ENCODE data around the gene TIGD7. TPM values are rescaled to one million over a fixed set of nuclear protein-coding genes. Genes with fewer than 3 reads are reported as not detected.

Gene TIGD7
- polyA plus RNA-seq, 3 donors, result 0.32 to 1.4 (median 0.64) TPM

DNA sequence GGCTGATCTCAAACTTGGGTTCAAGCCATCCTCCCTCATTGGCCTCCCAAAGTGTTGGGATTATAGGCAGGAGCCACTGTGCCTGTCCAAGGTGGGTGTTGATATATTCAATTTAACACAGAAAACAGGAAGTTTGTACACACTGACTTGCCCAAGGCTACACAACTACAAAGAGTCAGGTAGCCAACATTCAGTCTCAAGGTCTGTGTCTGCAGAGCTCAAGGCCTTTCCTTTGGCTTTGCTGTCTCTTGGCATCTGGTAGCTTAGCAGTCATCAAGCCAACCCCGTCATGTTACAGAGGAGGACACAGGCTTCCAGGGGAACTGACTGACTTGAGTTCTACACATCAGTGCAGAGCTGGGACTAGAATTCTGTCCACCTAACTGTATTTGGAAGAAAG lies 36.9 kb downstream of the TIGD7 start:
- peaks cover 20 to 24% of the 10 kb centered on the region in 2 donors for H3K4me1 ChIP-seq (ENCODE audit: control insufficient read depth in 1 of 2, insufficient read depth in 2 of 2, low read length in 2 of 2)
- H3K4me2 ChIP-seq (replicated peaks; ENCODE audit: extremely low read depth, low read length, poor library complexity, severe bottlenecking), result no peak overlapping the region
- peaks cover 31% of the 10 kb centered on the region for H3K4me1 Mint-ChIP-seq
- H3K4me3 ChIP-seq (replicated peaks in 1 of 3; ENCODE audit: low read depth in 2 of 3, low read length in 3 of 3), result no peak overlapping the region
- peaks cover 6 to 62% (median 31%) of the 10 kb centered on the region in 7 donors for H3K9me3 Mint-ChIP-seq
- H3K27ac ChIP-seq (ENCODE audit: low read depth in 1 of 2, low read length in 2 of 2), result no peak overlapping the region
- no peak overlapping the region for H3K9ac ChIP-seq (ENCODE audit: insufficient read depth, low read length, poor library complexity, severe bottlenecking)
- H3K36me3 Mint-ChIP-seq, result peaks cover 26 to 44% of the 10 kb centered on the region in 2 donors
- H3K27me3 ChIP-seq (ENCODE audit: control insufficient read depth in 2 of 2, insufficient read depth in 2 of 2, low read length in 2 of 2), result no peaks in the 10 kb centered on the region
- peaks cover 39% of the 10 kb centered on the region for H4K20me1 ChIP-seq (ENCODE audit: insufficient read depth, low read length)
- H3K4me3 Mint-ChIP-seq, result no peak overlapping the region
- peaks cover 44% of the 10 kb centered on the region for H3K79me2 ChIP-seq (ENCODE audit: insufficient read depth, low read length)
- H3K27me3 Mint-ChIP-seq (ENCODE audit: low read depth in 3 of 3), result peaks cover 0 to 6% (median 0%) of the 10 kb centered on the region in 3 donors
- peaks cover 10 to 14% of the 10 kb centered on the region in 2 donors for H3K36me3 ChIP-seq (replicated peaks in 1 of 2; ENCODE audit: control insufficient read depth in 1 of 2, insufficient read depth in 2 of 2, low read length in 2 of 2)
- H2AFZ ChIP-seq (ENCODE audit: insufficient read depth, low read depth, low read length, poor library complexity, severe bottlenecking), result no peak overlapping the region
- no peak overlapping the region for H3K27ac Mint-ChIP-seq
- no peak for DNase-seq
- 100% methylated on average over 1 of the region's 1 CpG for WGBS (ENCODE audit: insufficient coverage)
- intact Hi-C loops (cut with micrococcal nuclease), result loop anchor here in 1 of 2 donors (5.0 kb wide), 1 partner anchor 189 kb away; no protein-coding TSS in a partner anchor
- H3K9me3 ChIP-seq (replicated peaks in 1 of 2; ENCODE audit: control insufficient read depth in 1 of 2, insufficient read depth in 1 of 2, low read length in 2 of 2), result peaks cover 12 to 45% of the 10 kb centered on the region in 2 donors
- TF ChIP-seq, protein P1, sequence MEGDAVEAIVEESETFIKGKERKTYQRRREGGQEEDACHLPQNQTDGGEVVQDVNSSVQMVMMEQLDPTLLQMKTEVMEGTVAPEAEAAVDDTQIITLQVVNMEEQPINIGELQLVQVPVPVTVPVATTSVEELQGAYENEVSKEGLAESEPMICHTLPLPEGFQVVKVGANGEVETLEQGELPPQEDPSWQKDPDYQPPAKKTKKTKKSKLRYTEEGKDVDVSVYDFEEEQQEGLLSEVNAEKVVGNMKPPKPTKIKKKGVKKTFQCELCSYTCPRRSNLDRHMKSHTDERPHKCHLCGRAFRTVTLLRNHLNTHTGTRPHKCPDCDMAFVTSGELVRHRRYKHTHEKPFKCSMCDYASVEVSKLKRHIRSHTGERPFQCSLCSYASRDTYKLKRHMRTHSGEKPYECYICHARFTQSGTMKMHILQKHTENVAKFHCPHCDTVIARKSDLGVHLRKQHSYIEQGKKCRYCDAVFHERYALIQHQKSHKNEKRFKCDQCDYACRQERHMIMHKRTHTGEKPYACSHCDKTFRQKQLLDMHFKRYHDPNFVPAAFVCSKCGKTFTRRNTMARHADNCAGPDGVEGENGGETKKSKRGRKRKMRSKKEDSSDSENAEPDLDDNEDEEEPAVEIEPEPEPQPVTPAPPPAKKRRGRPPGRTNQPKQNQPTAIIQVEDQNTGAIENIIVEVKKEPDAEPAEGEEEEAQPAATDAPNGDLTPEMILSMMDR (IDR thresholded peaks at IDR 0.05), result no peak

DNA sequence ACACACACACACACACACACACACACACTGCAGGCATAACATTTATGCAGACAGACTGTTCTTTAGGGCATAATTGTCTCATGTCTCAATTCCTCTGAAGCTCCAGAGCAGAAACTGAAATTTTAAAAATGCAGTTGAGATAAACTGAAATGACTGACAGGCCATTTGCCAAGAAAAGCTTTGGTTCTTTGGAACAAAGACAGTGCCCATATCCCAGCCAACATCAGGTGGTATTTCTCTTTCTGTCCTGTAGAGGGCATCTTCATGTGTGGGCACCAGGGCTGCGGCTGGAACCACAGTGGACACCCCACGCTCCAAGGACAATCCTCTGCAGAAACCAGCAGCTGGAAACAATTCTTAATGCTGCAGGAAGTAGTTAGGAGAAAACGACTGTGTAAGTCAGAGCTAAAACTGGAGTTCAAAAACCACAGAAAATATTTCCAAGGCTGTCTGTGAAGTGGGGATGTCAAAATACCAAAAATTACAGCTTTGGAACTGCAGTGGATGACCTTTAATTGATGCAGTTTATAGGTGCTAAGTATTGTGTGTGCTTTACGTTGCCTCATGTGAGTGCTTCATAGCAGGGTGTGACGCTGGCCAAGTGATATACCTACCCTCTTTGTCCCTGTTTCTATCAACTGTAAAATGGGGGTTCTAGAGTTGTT lies 38.2 kb downstream of the TIGD7 start:
- Histone ChIP-seq H2AFZ (ENCODE audit: insufficient read depth, low read depth, low read length, poor library complexity, severe bottlenecking) (no peak overlapping the region), H3K4me2 (replicated peaks; ENCODE audit: extremely low read depth, low read length, poor library complexity, severe bottlenecking) (no peak overlapping the region), H3K79me2 (ENCODE audit: insufficient read depth, low read length) (peaks cover 51% of the 10 kb centered on the region), H3K9ac (ENCODE audit: insufficient read depth, low read length, poor library complexity, severe bottlenecking) (no peak overlapping the region), H3K36me3 (replicated peaks in 1 of 2; ENCODE audit: control insufficient read depth in 1 of 2, insufficient read depth in 2 of 2, low read length in 2 of 2) (peaks cover 10 to 14% of the 10 kb centered on the region in 2 donors), H3K27me3 (ENCODE audit: control insufficient read depth in 2 of 2, insufficient read depth in 2 of 2, low read length in 2 of 2) (no peaks in the 10 kb centered on the region), H3K27ac (ENCODE audit: low read depth in 1 of 2, low read length in 2 of 2) (no peak overlapping the region), H3K9me3 (replicated peaks in 1 of 2; ENCODE audit: control insufficient read depth in 1 of 2, insufficient read depth in 1 of 2, low read length in 2 of 2) (peaks cover 12 to 36% of the 10 kb centered on the region in 2 donors), H3K4me1 (ENCODE audit: control insufficient read depth in 1 of 2, insufficient read depth in 2 of 2, low read length in 2 of 2) (peaks cover 33 to 37% of the 10 kb centered on the region in 2 donors), H4K20me1 (ENCODE audit: insufficient read depth, low read length) (peaks cover 39% of the 10 kb centered on the region), H3K4me3 (replicated peaks in 1 of 3; ENCODE audit: low read depth in 2 of 3, low read length in 3 of 3) (no peak overlapping the region)
- Mint-ChIP-seq H3K27ac (no peak overlapping the region), H3K36me3 (peaks cover 26 to 51% of the 10 kb centered on the region in 2 donors), H3K27me3 (ENCODE audit: low read depth in 3 of 3) (peaks cover 0 to 8% (median 0%) of the 10 kb centered on the region in 3 donors), H3K4me1 (peaks cover 44% of the 10 kb centered on the region), H3K9me3 (peaks cover 6 to 63% (median 28%) of the 10 kb centered on the region in 7 donors), H3K4me3 (peak overlapping the region in 1 of 2 donors; percentile 24)
- DNase-seq, result peak in 2 of 3 donors; percentile 18 to 20
- intact Hi-C loops (cut with micrococcal nuclease), result loop anchor here in 1 of 2 donors (5.0 kb wide), 1 partner anchor 190 kb away; no protein-coding TSS in a partner anchor
- TF ChIP-seq, protein P1 (IDR thresholded peaks at IDR 0.05), result peak; percentile 60
- 40% methylated on average over 1 of the region's 5 CpGs for WGBS (ENCODE audit: insufficient coverage)
